Liver (tissue), 9 donors: ENCODE measurements around the gene MKNK1. TPM values are rescaled to one million over a fixed set of nuclear protein-coding genes. Genes with fewer than 3 reads are reported as not detected.

Experiments
- DNase-seq: peaks from one replicate; pipeline ENCODE4 v3.0.0-alpha.2; 2017; ENCODE audit warnings: low spot score
- H3K27ac ChIP-seq, 2 donors: one replicate each; pipeline ENCODE4 v1.7.0; 2013; ENCODE audit warnings: inconsistent platforms in 2 of 2, low read length in 2 of 2, control low read depth in 1 of 2, low read depth in 1 of 2, mild to moderate bottlenecking in 1 of 2
- H3K27me3 ChIP-seq, 4 donors: one replicate each; pipeline versions ENCODE4 v1.6.1 to v1.7.0; 2013; ENCODE audit warnings: low read length in 3 of 4, inconsistent platforms in 1 of 4, mild to moderate bottlenecking in 1 of 4, moderate library complexity in 1 of 4; ENCODE audit not compliant: control insufficient read depth in 4 of 4, insufficient read depth in 4 of 4
- H3K36me3 ChIP-seq, 4 donors: one replicate each; pipeline versions ENCODE4 v1.6.1 to v1.7.0; 2013; ENCODE audit warnings: low read length in 3 of 4, mild to moderate bottlenecking in 3 of 4, low read depth in 1 of 4, moderate library complexity in 1 of 4; ENCODE audit not compliant: control insufficient read depth in 4 of 4, insufficient read depth in 3 of 4
- H3K4me1 ChIP-seq, 4 donors: one replicate each; pipeline versions ENCODE4 v1.6.1 to v1.7.0; 2013; ENCODE audit warnings: low read length in 3 of 4, mild to moderate bottlenecking in 3 of 4, moderate library complexity in 1 of 4; ENCODE audit not compliant: control insufficient read depth in 4 of 4, insufficient read depth in 4 of 4
- H3K4me3 ChIP-seq, 3 donors: one replicate each; pipeline versions ENCODE4 v1.6.1 to v1.7.0; 2013; ENCODE audit warnings: low read length in 3 of 3, control low read depth in 1 of 3, low read depth in 1 of 3, mild to moderate bottlenecking in 1 of 3
- H3K9ac ChIP-seq, 2 donors: one replicate each; pipeline ENCODE4 v1.7.0; 2013; ENCODE audit warnings: low read length in 2 of 2, mild to moderate bottlenecking in 2 of 2, moderate library complexity in 2 of 2, control low read depth in 1 of 2, low read depth in 1 of 2
- H3K9me3 ChIP-seq, 4 donors: one replicate each; pipeline versions ENCODE4 v1.6.1 to v1.7.0; 2013; ENCODE audit warnings: low read length in 3 of 4; ENCODE audit not compliant: control insufficient read depth in 4 of 4
- EGR1 ChIP-seq, 2 donors: IDR thresholded peaks; 2 replicates each; pipeline ENCODE4 v1.6.1; 2016 to 2018; ENCODE audit warnings: antibody characterized with exemption in 2 of 2, low read depth in 2 of 2
- FOXA1 ChIP-seq: IDR thresholded peaks from 2 replicates; pipeline ENCODE4 v1.6.1; 2016; ENCODE audit warnings: antibody characterized with exemption
- FOXA2 ChIP-seq: IDR thresholded peaks from 2 replicates; pipeline ENCODE4 v1.6.1; 2016; ENCODE audit warnings: antibody characterized with exemption
- GABPA ChIP-seq, 2 donors: IDR thresholded peaks in 1 of 2; conservative IDR thresholded peaks in 1 of 2; 2 replicates each; pipeline ENCODE4 v1.6.1; 2016; ENCODE audit warnings: antibody characterized with exemption in 2 of 2, mild to moderate bottlenecking in 1 of 2, moderate library complexity in 1 of 2
- HNF4A ChIP-seq, 2 donors: conservative IDR thresholded peaks; 2 replicates each; pipeline ENCODE4 v1.6.1; 2016; ENCODE audit warnings: antibody characterized with exemption in 2 of 2, mild to moderate bottlenecking in 2 of 2
- JUND ChIP-seq, 2 donors: IDR thresholded peaks; 2 replicates each; pipeline ENCODE4 v1.6.1; 2016; ENCODE audit warnings: antibody characterized with exemption in 2 of 2
- MAX ChIP-seq: IDR thresholded peaks from 2 replicates; pipeline ENCODE4 v1.6.1; 2016; ENCODE audit warnings: antibody characterized with exemption
- NR2F2 ChIP-seq: IDR thresholded peaks from 2 replicates; pipeline ENCODE4 v1.6.1; 2016; ENCODE audit warnings: antibody characterized with exemption
- REST ChIP-seq: IDR thresholded peaks from 2 replicates; pipeline ENCODE4 v1.6.1; 2016; ENCODE audit warnings: antibody characterized with exemption, mild to moderate bottlenecking
- RXRA ChIP-seq, 2 donors: IDR thresholded peaks; 2 replicates each; pipeline ENCODE4 v1.6.1; 2017 to 2018; ENCODE audit warnings: antibody characterized with exemption in 2 of 2, mild to moderate bottlenecking in 1 of 2
- SP1 ChIP-seq: IDR thresholded peaks from 2 replicates; pipeline ENCODE4 v1.6.1; 2018; ENCODE audit warnings: antibody characterized with exemption, mild to moderate bottlenecking
- TAF1 ChIP-seq: conservative IDR thresholded peaks from 2 replicates; pipeline ENCODE4 v1.6.1; 2016; ENCODE audit warnings: antibody characterized with exemption, mild to moderate bottlenecking
- YY1 ChIP-seq: IDR thresholded peaks from 2 replicates; pipeline ENCODE4 v1.6.1; 2016; ENCODE audit warnings: antibody characterized with exemption, mild to moderate bottlenecking
- WGBS: extraction: QIAGEN DNeasy Blood & Tissue Kit; methylation state at CpG from one replicate; pipeline ENCODE4 v1.1.7; 2013; 5-methylcytosine and 5-hydroxymethylcytosine counted together
- polyA plus RNA-seq, 2 donors: library from polyadenylated mRNA; stranded (reverse) in 1 of 2; unstranded in 1 of 2; fragments of 200-250 nt in 1 of 2; fragments of >200 nt in 1 of 2; fragmentation: Nextera tagmentation in 1 of 2; extraction: Ambion mirVana in 1 of 2; gene quantifications; one replicate each; pipeline versions ENCODE4 v1.2.1 to v1.2.3, GENCODE V29; 2013 to 2015
- total RNA-seq, 2 donors: library from RNA; depleted of rRNA; stranded (reverse); fragments of >200 nt; gene quantifications; one replicate each; pipeline ENCODE4 v1.2.3, GENCODE V29; 2014
- TF ChIP-seq, protein P1 (sequence below): fragments of 150-350 bp; IDR thresholded peaks from 2 replicates; pipeline ENCODE4 v1.5.1; 2017; ENCODE audit warnings: improper control_type of control experiment, low read depth, low read length; ENCODE audit not compliant: missing input control
- TF ChIP-seq, protein P2 (sequence below): IDR thresholded peaks from 2 replicates; pipeline ENCODE4 v1.6.1; 2016; ENCODE audit warnings: antibody characterized with exemption
- TF ChIP-seq, protein P3 (sequence below): IDR thresholded peaks from 2 replicates; pipeline ENCODE4 v1.6.1; 2016; ENCODE audit warnings: antibody characterized with exemption
- donor health status: healthy.
- donor health status: healthy.
- donor health status: healthy.
- donor health status: healthy.
- donor health status: healthy.

The MKNK1 gene
- total and polyA plus RNA-seq, 4 donors = 10.2 to 30.8 (median 18.3) TPM

DNA sequence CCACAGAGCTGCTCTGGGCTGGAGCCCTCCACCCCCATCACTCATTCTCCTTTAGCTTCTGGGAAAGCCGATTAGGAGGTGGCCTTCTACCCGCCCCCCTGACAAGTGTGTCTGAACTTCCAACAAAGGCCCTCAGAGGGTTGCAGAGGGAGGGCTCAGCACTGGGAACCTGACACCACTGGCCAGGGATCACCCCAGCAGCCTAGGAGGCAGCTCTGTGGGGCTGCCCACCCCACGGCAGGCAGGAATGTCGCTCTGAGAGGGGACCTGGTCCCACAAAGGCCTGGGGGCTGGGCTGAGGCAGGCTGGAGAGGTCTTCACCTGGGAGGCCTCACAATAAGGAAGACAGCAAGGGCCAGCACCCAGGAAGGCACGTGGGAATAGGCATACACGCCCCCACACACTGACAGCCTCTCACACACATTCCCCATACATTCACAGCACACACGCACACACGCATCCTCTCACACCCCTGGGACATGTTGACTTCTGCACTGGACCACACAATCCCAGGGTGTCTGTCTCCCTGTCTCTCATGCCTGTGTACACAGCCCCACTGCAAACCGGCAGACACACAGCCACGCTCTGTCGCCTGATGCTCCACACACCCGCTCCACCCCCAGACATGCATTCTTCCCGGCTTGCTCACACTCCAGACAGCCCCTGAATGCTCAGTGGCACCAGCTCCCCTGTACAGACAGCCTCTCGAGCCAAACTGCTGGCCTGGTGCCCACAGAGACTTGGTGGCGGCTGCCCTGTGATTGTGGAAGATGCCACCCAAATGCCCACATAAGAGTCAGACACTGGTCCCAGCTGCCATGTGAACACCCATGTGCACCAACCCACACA lies 83.8 kb downstream of the MKNK1 start:
- Histone ChIP-seq H3K9me3 (no peaks in the 10 kb centered on the region), H3K27me3 (peaks cover 0 to 4% (median 0%) of the 10 kb centered on the region in 4 donors), H3K4me3 (no peak overlapping the region), H3K9ac (no peak overlapping the region), H3K27ac (no peak overlapping the region), H3K4me1 (peaks cover 0 to 13% (median 7%) of the 10 kb centered on the region in 4 donors), H3K36me3 (no peaks in the 10 kb centered on the region)
- no peak for DNase-seq
- WGBS = 73% methylated on average over 15 of the region's 15 CpGs
- TF ChIP-seq TAF1 (no peak), MAX (no peak), NR2F2 (no peak), EGR1 (IDR thresholded peaks at IDR 0.05; ENCODE audit: low read depth in 2 of 2) (no peak), HNF4A (conservative IDR thresholded peaks at IDR 0.05) (no peak), RXRA (IDR thresholded peaks at IDR 0.05) (no peak), FOXA1 (no peak), GABPA (IDR thresholded peaks at IDR 0.05 in 1 of 2, conservative IDR thresholded peaks at IDR 0.05 in 1 of 2) (no peak), FOXA2 (no peak), SP1 (no peak), JUND (IDR thresholded peaks at IDR 0.05) (no peak), YY1 (no peak)
- TF ChIP-seq, protein P1, sequence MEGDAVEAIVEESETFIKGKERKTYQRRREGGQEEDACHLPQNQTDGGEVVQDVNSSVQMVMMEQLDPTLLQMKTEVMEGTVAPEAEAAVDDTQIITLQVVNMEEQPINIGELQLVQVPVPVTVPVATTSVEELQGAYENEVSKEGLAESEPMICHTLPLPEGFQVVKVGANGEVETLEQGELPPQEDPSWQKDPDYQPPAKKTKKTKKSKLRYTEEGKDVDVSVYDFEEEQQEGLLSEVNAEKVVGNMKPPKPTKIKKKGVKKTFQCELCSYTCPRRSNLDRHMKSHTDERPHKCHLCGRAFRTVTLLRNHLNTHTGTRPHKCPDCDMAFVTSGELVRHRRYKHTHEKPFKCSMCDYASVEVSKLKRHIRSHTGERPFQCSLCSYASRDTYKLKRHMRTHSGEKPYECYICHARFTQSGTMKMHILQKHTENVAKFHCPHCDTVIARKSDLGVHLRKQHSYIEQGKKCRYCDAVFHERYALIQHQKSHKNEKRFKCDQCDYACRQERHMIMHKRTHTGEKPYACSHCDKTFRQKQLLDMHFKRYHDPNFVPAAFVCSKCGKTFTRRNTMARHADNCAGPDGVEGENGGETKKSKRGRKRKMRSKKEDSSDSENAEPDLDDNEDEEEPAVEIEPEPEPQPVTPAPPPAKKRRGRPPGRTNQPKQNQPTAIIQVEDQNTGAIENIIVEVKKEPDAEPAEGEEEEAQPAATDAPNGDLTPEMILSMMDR = no peak
- TF ChIP-seq, protein P2, sequence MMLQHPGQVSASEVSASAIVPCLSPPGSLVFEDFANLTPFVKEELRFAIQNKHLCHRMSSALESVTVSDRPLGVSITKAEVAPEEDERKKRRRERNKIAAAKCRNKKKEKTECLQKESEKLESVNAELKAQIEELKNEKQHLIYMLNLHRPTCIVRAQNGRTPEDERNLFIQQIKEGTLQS = no peak
- TF ChIP-seq, protein P3, sequence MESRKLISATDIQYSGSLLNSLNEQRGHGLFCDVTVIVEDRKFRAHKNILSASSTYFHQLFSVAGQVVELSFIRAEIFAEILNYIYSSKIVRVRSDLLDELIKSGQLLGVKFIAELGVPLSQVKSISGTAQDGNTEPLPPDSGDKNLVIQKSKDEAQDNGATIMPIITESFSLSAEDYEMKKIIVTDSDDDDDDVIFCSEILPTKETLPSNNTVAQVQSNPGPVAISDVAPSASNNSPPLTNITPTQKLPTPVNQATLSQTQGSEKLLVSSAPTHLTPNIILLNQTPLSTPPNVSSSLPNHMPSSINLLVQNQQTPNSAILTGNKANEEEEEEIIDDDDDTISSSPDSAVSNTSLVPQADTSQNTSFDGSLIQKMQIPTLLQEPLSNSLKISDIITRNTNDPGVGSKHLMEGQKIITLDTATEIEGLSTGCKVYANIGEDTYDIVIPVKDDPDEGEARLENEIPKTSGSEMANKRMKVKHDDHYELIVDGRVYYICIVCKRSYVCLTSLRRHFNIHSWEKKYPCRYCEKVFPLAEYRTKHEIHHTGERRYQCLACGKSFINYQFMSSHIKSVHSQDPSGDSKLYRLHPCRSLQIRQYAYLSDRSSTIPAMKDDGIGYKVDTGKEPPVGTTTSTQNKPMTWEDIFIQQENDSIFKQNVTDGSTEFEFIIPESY = no peak

GRCh38 chr1:46519209-46519608 lies 84.9 kb downstream of the MKNK1 start:
- Histone ChIP-seq H3K36me3 (no peaks in the 10 kb centered on the region), H3K9ac (no peak overlapping the region), H3K27ac (no peak overlapping the region), H3K9me3 (no peaks in the 10 kb centered on the region), H3K27me3 (peaks cover 0 to 4% (median 0%) of the 10 kb centered on the region in 4 donors), H3K4me3 (no peak overlapping the region), H3K4me1 (peaks cover 0 to 13% (median 7%) of the 10 kb centered on the region in 4 donors)
- 75% methylated on average over 4 of the region's 4 CpGs for WGBS
- no peak for DNase-seq
- no peak for TF ChIP-seq RXRA (IDR thresholded peaks at IDR 0.05)
- no peak for TF ChIP-seq JUND (IDR thresholded peaks at IDR 0.05)
- no peak for TF ChIP-seq REST
- TF ChIP-seq FOXA1 = no peak
- no peak for TF ChIP-seq YY1
- TF ChIP-seq SP1 = no peak
